ENCODE measurements around the gene PCDHGC4.

The PCDHGC4 gene

GRCh38 chr5:141475625-141476131 is 9.2 kb upstream of the PCDHGC4 start, which contains the start of gene PCDHGC3:
Gene PCDHGC3 (plus strand): TSS chr5:141475966. CDS start chr5:141476117, 151 bp downstream.
- ChIA-PET CTCF (interaction anchor here (0.6 to 8.6 kb wide), 34 partner anchors 8 to 155 kb away, joined by 3 to 130 read pairs (median 5); partner anchors contain the start of genes DIAPH1, PCDHGA10, PCDHGA11 and PCDHGA12), POLR2A (no interaction called here)
- DNase-seq (ENCODE audit: extremely low spot score), result peak; percentile 89
- TF ChIP-seq, protein P1, sequence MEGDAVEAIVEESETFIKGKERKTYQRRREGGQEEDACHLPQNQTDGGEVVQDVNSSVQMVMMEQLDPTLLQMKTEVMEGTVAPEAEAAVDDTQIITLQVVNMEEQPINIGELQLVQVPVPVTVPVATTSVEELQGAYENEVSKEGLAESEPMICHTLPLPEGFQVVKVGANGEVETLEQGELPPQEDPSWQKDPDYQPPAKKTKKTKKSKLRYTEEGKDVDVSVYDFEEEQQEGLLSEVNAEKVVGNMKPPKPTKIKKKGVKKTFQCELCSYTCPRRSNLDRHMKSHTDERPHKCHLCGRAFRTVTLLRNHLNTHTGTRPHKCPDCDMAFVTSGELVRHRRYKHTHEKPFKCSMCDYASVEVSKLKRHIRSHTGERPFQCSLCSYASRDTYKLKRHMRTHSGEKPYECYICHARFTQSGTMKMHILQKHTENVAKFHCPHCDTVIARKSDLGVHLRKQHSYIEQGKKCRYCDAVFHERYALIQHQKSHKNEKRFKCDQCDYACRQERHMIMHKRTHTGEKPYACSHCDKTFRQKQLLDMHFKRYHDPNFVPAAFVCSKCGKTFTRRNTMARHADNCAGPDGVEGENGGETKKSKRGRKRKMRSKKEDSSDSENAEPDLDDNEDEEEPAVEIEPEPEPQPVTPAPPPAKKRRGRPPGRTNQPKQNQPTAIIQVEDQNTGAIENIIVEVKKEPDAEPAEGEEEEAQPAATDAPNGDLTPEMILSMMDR (IDR thresholded peaks at IDR 0.05; ENCODE audit: control extremely low read depth, extremely low read depth, low read depth, missing control alignments), result peak; percentile 75

DNA sequence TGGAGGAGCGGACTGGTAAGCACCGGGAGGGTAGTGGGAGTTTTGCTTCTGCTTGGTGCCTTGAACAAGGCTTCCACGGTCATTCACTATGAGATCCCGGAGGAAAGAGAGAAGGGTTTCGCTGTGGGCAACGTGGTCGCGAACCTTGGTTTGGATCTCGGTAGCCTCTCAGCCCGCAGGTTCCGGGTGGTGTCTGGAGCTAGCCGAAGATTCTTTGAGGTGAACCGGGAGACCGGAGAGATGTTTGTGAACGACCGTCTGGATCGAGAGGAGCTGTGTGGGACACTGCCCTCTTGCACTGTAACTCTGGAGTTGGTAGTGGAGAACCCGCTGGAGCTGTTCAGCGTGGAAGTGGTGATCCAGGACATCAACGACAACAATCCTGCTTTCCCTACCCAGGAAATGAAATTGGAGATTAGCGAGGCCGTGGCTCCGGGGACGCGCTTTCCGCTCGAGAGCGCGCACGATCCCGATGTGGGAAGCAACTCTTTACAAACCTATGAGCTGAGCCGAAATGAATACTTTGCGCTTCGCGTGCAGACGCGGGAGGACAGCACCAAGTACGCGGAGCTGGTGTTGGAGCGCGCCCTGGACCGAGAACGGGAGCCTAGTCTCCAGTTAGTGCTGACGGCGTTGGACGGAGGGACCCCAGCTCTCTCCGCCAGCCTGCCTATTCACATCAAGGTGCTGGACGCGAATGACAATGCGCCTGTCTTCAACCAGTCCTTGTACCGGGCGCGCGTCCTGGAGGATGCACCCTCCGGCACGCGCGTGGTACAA is 8.5 kb upstream of the PCDHGC4 start:
- ChIA-PET CTCF (interaction anchor here (0.9 to 8.6 kb wide), 27 partner anchors 10 to 149 kb away, joined by 3 to 130 read pairs (median 6); partner anchors contain the start of genes DIAPH1, PCDHGA10, PCDHGA11 and PCDHGA12), POLR2A (no interaction called here)
- DNase-seq (ENCODE audit: extremely low spot score), result peak; percentile 48
- TF ChIP-seq, protein P1 (IDR thresholded peaks at IDR 0.05; ENCODE audit: control extremely low read depth, extremely low read depth, low read depth, missing control alignments), result no peak

- ChIA-PET CTCF (interaction anchor here (0.9 to 8.6 kb wide), 11 partner anchors 14 to 91 kb away, joined by 3 to 130 read pairs (median 11); partner anchors contain the start of gene PCDHGB7), POLR2A (no interaction called here)
- peak; percentile 28 for DNase-seq (ENCODE audit: extremely low spot score)
- TF ChIP-seq, protein P1 (IDR thresholded peaks at IDR 0.05; ENCODE audit: control extremely low read depth, extremely low read depth, low read depth, missing control alignments), result no peak
These were observed 7.7 kb upstream of the PCDHGC4 start for GRCh38 chr5:141477044-141477575.

DNA sequence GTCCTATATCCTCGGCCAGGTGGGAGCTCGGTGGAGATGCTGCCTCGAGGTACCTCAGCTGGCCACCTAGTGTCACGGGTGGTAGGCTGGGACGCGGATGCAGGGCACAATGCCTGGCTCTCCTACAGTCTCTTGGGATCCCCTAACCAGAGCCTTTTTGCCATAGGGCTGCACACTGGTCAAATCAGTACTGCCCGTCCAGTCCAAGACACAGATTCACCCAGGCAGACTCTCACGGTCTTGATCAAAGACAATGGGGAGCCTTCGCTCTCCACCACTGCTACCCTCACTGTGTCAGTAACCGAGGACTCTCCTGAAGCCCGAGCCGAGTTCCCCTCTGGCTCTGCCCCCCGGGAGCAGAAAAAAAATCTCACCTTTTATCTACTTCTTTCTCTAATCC is 7.0 kb upstream of the PCDHGC4 start:
- TF ChIP-seq, protein P1 (IDR thresholded peaks at IDR 0.05; ENCODE audit: control extremely low read depth, extremely low read depth, low read depth, missing control alignments), result no peak
- POLR2A ChIA-PET, result no interaction called here
- CTCF ChIA-PET, result interaction anchor here (0.9 to 8.6 kb wide), 5 partner anchors 32 to 86 kb away, joined by 4 to 130 read pairs (median 35); partner anchors contain the start of gene PCDHGA10
- DNase-seq (ENCODE audit: extremely low spot score), result peak; percentile 12

DNA sequence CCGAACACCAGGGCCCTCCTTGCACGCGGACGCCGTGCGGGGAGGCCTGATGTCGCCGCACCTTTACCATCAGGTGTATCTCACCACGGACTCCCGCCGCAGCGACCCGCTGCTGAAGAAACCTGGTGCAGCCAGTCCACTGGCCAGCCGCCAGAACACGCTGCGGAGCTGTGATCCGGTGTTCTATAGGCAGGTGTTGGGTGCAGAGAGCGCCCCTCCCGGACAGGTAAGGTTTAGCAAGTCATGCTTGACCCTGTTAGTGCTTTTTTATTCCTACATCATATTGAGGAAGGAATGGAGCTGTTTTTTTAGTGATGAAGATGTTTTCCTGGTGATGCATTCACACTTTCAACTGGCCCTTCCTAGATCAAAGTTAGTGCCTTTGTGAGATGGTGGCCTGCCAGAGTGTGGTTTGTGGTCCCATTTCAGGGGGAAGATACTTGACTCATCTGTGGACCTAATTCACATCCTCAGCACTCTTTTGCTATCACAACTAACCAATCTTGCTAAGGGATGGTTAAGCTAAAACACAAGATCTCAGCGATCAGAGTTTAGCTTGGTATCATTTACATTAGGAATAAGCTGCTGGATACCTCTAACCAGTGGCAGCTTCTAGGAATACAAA is 6.4 kb upstream of the PCDHGC4 start:
- no peak for DNase-seq (ENCODE audit: extremely low spot score)
- ChIA-PET POLR2A (no interaction called here), CTCF (interaction anchor here (0.8 to 8.6 kb wide), 7 partner anchors 9 to 85 kb away, joined by 3 to 130 read pairs (median 4); partner anchors contain the start of gene PCDHGA10)
- TF ChIP-seq, protein P1 (IDR thresholded peaks at IDR 0.05; ENCODE audit: control extremely low read depth, extremely low read depth, low read depth, missing control alignments), result peak; percentile 4

DNA sequence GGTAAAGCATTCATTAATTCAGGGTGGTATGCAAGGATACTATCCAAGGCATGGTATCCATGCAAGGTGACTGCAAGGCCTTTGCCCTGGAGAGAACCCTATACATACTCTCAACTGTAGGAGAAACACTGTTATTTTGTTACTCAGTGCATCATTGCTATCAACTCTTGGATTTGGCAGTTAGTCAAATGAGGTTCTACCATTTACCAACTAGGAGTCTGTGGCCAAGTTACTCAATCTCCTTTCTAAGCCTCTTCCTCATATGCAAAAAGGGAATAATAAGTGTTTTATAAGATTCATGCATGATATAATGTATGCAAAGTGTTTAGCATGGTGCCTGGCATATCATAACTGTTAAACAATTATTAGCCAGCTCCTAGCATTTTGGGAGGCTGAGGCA is 5.1 kb upstream of the PCDHGC4 start:
- TF ChIP-seq, protein P1 (IDR thresholded peaks at IDR 0.05; ENCODE audit: control extremely low read depth, extremely low read depth, low read depth, missing control alignments), result no peak
- POLR2A ChIA-PET, result no interaction called here
- no peak for DNase-seq (ENCODE audit: extremely low spot score)
- CTCF ChIA-PET, result interaction anchor here (0.9 to 1.5 kb wide), 4 partner anchors 9 to 159 kb away, joined by 3 to 7 read pairs (median 6); partner anchors contain the start of gene TAF7

Measured in GM10248 (cell line).